Astrocyte (in vitro differentiated cells and primary cell): ENCODE results near the gene CDC42BPA. TPM values are rescaled to one million over a fixed set of nuclear protein-coding genes. Genes with fewer than 3 reads are reported as not detected.

ENCODE experiments used
- DNase-seq: peaks from one replicate; pipeline ENCODE4 v3.0.0-alpha.2; 2010; ENCODE audit warnings: low read depth
- FAIRE-seq: peaks from 2 replicates; lab custom pipeline; 2011; peaks lifted over from hg19 to GRCh38; lab: Jason Lieb, UNC
- H2AFZ ChIP-seq: 2 replicates; pipeline ENCODE4 v1.6.0; 2012; ENCODE audit warnings: low read depth, low read length, inconsistent platforms
- H3K27ac ChIP-seq: 2 replicates; pipeline ENCODE4 v1.5.1; 2011; ENCODE audit warnings: low read depth, low read length, inconsistent platforms
- H3K27me3 ChIP-seq: 2 replicates; pipeline ENCODE4 v1.6.0; 2011; ENCODE audit warnings: low read length, inconsistent platforms; ENCODE audit not compliant: insufficient read depth
- H3K36me3 ChIP-seq: 2 replicates; pipeline ENCODE4 v1.5.1; 2011; ENCODE audit warnings: low read length, inconsistent platforms; ENCODE audit not compliant: insufficient read depth
- H3K4me1 ChIP-seq: 2 replicates; pipeline ENCODE4 v1.5.1; 2011; ENCODE audit warnings: low read length, inconsistent platforms; ENCODE audit not compliant: insufficient read depth
- H3K4me2 ChIP-seq: 2 replicates; pipeline ENCODE4 v1.6.0; 2012; ENCODE audit warnings: low read length, inconsistent platforms
- H3K4me3 ChIP-seq: 2 replicates; pipeline ENCODE4 v1.5.1; 2011; ENCODE audit warnings: low read depth, mild to moderate bottlenecking, low read length, inconsistent platforms; ENCODE audit not compliant: insufficient read depth
- H3K79me2 ChIP-seq: 2 replicates; pipeline ENCODE4 v1.6.0; 2012; ENCODE audit warnings: mild to moderate bottlenecking, low read length, inconsistent platforms; ENCODE audit not compliant: insufficient read depth
- H3K9ac ChIP-seq: 2 replicates; pipeline ENCODE4 v1.6.0; 2012; ENCODE audit warnings: mild to moderate bottlenecking, low read length, inconsistent platforms
- H3K9me3 ChIP-seq: 2 replicates; pipeline ENCODE4 v1.5.1; 2012; ENCODE audit warnings: low read depth, mild to moderate bottlenecking, low read length, inconsistent platforms; ENCODE audit not compliant: insufficient read depth
- H4K20me1 ChIP-seq: 2 replicates; pipeline ENCODE4 v1.6.0; 2012; ENCODE audit warnings: low read length, inconsistent platforms; ENCODE audit not compliant: insufficient read depth
- H3K27ac Mint-ChIP-seq: one replicate; pipeline ENCODE4 v1.8.0; 2021; ENCODE audit warnings: mild to moderate bottlenecking, mixed read lengths; ENCODE audit not compliant: unreplicated experiment
- H3K27me3 Mint-ChIP-seq: one replicate; pipeline ENCODE4 v1.8.0; 2021; ENCODE audit warnings: low read depth, mixed read lengths; ENCODE audit not compliant: unreplicated experiment
- H3K36me3 Mint-ChIP-seq: one replicate; pipeline ENCODE4 v1.8.0; 2021; ENCODE audit warnings: low read depth, mixed read lengths; ENCODE audit not compliant: unreplicated experiment
- H3K4me1 Mint-ChIP-seq: one replicate; pipeline ENCODE4 v1.8.0; 2021; ENCODE audit warnings: low read depth, mixed read lengths; ENCODE audit not compliant: unreplicated experiment
- H3K4me3 Mint-ChIP-seq: one replicate; pipeline ENCODE4 v1.8.0; 2021; ENCODE audit warnings: mild to moderate bottlenecking, moderate library complexity, mixed read lengths; ENCODE audit not compliant: unreplicated experiment
- H3K9me3 Mint-ChIP-seq: one replicate; pipeline ENCODE4 v1.8.0; 2021; ENCODE audit warnings: mild to moderate bottlenecking, mixed read lengths; ENCODE audit not compliant: unreplicated experiment
- EZH2 ChIP-seq: IDR thresholded peaks from 2 replicates; pipeline ENCODE4 v1.6.1; 2012; ENCODE audit warnings: mild to moderate bottlenecking, low read length, inconsistent platforms; ENCODE audit not compliant: insufficient read depth
- total RNA-seq: library from RNA; stranded (reverse); gene quantifications from 2 replicates; pipeline ENCODE4 v1.2.1, GENCODE V29; 2021
- TF ChIP-seq, protein P1 (sequence below): IDR thresholded peaks from 2 replicates; pipeline ENCODE4 v1.5.1; 2011; ENCODE audit warnings: low read depth, mild to moderate bottlenecking, inconsistent platforms, low read length, moderate library complexity; ENCODE audit not compliant: insufficient read depth

Gene CDC42BPA
- total RNA-seq, 1 donor from 2014 or later: 34.5 TPM

- H4K20me1 ChIP-seq: peaks cover 20% of the 10 kb centered on the region
- peaks cover 3% of the 10 kb centered on the region for H3K4me1 Mint-ChIP-seq
- no peak for TF ChIP-seq EZH2
- TF ChIP-seq, protein P1, sequence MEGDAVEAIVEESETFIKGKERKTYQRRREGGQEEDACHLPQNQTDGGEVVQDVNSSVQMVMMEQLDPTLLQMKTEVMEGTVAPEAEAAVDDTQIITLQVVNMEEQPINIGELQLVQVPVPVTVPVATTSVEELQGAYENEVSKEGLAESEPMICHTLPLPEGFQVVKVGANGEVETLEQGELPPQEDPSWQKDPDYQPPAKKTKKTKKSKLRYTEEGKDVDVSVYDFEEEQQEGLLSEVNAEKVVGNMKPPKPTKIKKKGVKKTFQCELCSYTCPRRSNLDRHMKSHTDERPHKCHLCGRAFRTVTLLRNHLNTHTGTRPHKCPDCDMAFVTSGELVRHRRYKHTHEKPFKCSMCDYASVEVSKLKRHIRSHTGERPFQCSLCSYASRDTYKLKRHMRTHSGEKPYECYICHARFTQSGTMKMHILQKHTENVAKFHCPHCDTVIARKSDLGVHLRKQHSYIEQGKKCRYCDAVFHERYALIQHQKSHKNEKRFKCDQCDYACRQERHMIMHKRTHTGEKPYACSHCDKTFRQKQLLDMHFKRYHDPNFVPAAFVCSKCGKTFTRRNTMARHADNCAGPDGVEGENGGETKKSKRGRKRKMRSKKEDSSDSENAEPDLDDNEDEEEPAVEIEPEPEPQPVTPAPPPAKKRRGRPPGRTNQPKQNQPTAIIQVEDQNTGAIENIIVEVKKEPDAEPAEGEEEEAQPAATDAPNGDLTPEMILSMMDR: no peak
- H3K4me3 Mint-ChIP-seq: no peak overlapping the region
- no peaks in the 10 kb centered on the region for H3K27me3 Mint-ChIP-seq
- DNase-seq (no peak), FAIRE-seq (no peak)
- H3K9me3 ChIP-seq: no peaks in the 10 kb centered on the region
- H3K79me2 ChIP-seq: peaks cover 51% of the 10 kb centered on the region
- no peaks in the 10 kb centered on the region for H3K36me3 ChIP-seq
- H3K9me3 Mint-ChIP-seq: no peaks in the 10 kb centered on the region
- no peak overlapping the region for H3K9ac ChIP-seq
- H3K27ac ChIP-seq: no peak overlapping the region
- H3K4me2 ChIP-seq: no peak overlapping the region
- no peaks in the 10 kb centered on the region for H3K27me3 ChIP-seq
- no peaks in the 10 kb centered on the region for H3K4me1 ChIP-seq
- no peak overlapping the region for H3K4me3 ChIP-seq
- no peak overlapping the region for H3K27ac Mint-ChIP-seq
- no peaks in the 10 kb centered on the region for H3K36me3 Mint-ChIP-seq
- no peak overlapping the region for H2AFZ ChIP-seq
Measured at GRCh38 chr1:227219715-227220292, 98.5 kb downstream of the CDC42BPA start.

- Histone ChIP-seq H3K27ac (no peak overlapping the region), H3K36me3 (no peaks in the 10 kb centered on the region), H3K4me1 (no peaks in the 10 kb centered on the region), H2AFZ (no peak overlapping the region), H4K20me1 (peaks cover 22% of the 10 kb centered on the region), H3K4me3 (no peak overlapping the region), H3K27me3 (no peaks in the 10 kb centered on the region), H3K9ac (no peak overlapping the region), H3K9me3 (no peaks in the 10 kb centered on the region), H3K4me2 (no peak overlapping the region), H3K79me2 (peaks cover 54% of the 10 kb centered on the region)
- TF ChIP-seq EZH2: no peak
- TF ChIP-seq, protein P1: no peak
- no peak for DNase-seq
- Mint-ChIP-seq H3K27me3 (no peaks in the 10 kb centered on the region), H3K4me3 (no peak overlapping the region), H3K36me3 (no peaks in the 10 kb centered on the region), H3K9me3 (no peaks in the 10 kb centered on the region), H3K27ac (no peak overlapping the region), H3K4me1 (peaks cover 3% of the 10 kb centered on the region)
- FAIRE-seq: no peak
Measured at GRCh38 chr1:227218870-227219573, 99.3 kb downstream of the CDC42BPA start.
